Occipital lobe (tissue), 3 donors: ENCODE measurements around the gene FLT3. TPM values are rescaled to one million over a fixed set of nuclear protein-coding genes. Genes with fewer than 3 reads are reported as not detected.

Experiments
- DNase-seq: peaks from one replicate; lab custom pipeline; 2025; lab: John Stamatoyannopoulos, UW
- small RNA-seq: library from RNA; depleted of rRNA; stranded (forward); fragments of <200 nt; gene quantifications from one replicate; pipeline ENCODE3, GENCODE V24; 2014
- total RNA-seq: library from RNA; depleted of rRNA; stranded (reverse); fragments of >200 nt; gene quantifications from one replicate; pipeline ENCODE4 v1.2.3, GENCODE V29; 2014

The FLT3 gene
- total RNA-seq, 1 donor from 2014 or later = 3.1 TPM

DNA sequence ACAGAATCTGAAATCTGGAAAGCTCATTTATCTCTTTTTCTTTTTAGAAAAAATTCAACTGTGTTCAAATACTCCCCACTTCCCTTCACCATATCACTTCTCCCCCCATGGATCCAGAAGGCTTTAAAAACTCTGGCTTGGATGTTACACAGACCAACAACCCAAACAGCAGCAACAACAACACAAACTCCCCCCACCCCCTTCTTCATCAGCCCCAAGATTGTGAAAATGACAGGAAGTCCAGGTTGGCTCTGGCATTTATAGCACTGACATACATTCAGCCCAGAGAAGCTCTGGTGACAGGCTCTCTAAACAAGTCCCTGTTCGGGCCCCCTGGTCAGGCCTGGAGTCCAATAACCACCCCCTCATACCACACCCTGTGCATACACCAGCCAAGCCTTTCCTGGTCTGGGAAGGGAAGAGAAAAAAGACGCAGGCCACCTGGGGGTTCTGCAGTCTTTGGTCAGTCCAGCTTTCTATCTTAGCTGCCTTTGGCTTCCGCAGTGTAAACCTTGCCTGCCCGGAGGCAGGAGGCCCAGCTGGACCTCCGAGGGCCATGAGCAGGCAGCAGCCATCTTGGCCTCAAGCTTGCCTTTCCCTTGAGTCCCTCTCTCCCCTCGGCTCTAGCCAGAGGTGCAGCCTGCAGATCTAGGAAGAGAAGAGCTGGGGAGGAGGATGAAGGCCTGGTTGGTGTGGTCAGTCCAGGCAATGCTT, 138.1 kb downstream of the FLT3 start:
- DNase-seq = no peak

DNA sequence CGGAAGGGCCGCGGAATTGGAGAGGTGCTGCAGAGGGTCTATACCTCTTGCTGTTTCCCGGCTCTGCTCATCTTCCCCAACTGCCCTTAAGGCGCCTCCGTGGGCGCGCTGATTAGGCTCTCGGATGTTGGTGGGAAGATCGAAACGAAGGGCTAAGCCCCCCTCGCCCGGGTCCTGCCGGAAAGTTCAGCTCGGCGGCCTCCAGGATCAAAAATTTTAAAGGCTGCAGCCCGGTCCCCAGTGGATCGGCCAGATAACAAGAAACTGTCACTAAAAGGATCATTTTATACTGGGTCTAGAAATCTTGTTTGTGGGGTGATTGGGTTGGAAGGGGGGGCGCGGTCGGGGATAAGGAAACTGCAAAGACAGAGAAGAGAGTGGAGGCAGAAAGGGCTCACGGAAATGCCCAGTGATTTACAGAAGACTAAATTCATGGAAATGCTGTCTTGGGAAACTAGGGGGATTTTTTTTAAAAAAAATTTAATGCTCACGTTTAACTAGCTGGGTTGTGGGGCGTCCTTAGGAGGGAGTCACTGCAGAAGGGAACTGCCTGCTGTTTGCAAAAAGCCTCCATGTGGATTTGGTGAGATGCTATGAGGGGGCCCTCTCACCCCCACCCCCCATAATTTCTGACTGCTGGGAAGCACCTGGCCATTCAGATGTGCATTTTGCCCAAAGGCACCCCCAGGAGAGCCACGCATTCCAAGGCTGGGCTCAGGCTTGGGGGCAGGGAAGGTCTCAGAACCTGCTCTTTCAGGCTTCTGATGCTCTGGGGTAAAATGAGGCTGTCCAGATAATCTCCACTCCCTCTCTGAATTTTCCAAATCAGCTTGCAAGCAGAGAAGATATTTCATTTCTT, 138.9 kb downstream of the FLT3 start:
- DNase-seq = no peak

DNA sequence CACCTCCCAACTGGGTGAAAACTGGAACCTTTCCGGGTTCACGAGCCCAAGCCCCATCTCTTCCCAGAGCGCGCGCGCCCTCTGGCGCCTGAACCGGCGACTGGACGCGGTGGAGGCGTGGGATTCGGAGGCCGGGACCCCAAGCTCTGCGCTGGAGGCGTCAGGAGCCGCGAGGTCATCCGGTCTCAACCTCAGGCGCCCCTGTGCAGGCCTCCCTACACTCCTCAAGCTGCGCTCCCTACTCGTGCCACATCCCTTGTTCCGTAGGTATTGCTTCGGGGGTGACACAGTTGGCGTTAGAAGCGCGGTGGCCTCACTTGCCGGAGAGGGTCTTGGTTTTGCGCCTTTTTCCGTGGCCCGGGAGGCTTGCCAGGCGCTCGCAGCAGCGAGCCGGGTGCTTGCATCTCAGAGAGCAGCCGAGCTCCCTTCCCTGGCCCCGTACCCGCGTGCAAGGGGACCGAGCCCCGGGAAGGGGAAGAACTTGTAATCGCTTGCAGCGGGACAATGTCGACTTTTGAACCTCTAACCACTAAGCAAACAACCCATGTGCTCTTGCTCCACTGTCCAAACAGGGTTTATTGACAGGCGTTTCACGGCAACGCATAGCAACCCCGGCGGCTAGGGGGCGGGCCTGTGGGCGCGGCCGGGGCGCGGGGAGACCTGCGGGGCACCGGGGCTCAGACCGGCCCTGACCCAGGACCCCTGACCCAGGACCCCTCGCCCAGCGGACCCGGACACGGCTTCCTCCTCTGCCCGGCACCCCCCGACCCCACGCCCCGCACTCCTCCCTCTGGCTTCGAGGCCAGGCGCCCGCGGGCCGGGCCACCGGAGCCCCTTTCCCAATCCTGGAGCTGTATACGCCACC, 139.8 kb downstream of the FLT3 start:
- no peak for DNase-seq

DNA sequence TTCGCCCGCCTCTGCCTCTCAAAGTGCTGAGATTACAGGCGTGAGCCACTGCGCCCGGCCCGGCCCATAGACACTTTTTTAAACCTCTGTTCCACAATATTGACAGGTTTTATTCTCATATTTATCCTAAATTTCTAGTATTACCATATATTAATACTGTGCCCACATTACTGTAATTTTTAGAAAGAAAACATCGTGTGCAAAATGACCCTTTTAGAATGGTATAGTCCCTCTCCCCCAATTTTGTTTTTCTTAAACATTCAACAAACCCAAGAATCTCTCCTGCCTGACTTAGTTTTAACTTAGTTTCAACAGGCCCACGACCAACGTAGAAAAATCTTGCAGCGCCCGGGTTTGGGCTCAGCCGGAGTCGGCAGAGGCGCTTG, 140.4 kb downstream of the FLT3 start:
- DNase-seq = no peak

DNA sequence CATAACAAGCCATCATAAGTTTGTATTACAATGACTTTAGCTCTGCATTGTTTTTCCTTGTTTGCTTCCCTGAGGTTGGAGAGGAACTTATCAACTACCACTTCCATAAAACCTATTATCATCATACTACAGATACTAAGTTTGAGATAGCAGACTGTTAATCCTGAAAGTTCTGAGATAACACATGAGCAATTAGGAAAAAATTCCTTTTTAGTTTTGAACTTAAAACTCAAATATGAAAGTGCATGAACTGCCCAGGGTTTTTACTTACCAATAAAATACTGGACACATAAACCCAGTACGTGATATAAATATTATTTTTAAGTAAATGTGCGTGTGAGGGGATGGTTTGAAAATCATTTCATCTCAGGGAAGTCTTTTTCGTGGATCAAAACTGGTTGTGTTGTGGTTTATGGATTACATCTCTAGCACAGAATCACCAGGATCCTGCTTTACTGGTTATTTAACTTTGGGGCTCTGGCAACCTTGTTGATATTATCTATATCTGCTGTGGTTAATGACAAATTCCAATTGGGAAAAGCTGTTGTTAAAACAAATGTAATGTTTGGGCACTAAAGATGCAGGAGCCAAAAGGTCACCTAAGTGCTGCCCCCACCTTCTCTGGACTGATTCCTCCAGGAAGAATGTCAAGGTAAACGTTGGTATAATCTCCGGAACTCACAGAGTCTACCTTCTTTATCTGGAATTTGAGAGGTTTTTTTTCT, 143.6 kb downstream of the FLT3 start:
- DNase-seq = no peak

DNA sequence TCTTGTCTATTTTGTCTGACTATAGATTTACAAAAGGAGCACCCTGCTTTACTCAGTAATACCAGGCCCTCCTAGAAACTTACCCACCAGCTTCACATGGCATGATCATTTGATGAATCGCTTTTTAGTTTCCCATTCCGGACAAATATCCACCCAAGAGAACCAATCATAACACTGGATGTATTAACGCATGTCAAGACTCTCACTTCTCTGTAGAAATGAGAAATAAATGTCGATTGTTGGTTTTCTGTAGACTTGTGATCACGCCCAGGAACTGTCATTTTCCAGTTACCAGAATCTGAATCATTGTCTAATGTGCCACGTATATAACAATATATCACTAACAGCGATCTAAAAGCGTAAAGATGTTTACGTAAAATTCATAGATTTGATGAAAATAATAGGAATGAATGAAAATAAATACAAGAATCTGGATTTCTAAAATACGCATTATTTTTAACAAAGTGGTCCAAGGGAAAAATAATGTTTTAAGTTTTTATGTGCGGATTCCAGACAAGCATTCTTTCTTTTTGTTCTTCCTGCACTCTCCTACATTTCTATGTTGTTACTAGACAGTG, 145.3 kb downstream of the FLT3 start:
- DNase-seq = no peak

DNA sequence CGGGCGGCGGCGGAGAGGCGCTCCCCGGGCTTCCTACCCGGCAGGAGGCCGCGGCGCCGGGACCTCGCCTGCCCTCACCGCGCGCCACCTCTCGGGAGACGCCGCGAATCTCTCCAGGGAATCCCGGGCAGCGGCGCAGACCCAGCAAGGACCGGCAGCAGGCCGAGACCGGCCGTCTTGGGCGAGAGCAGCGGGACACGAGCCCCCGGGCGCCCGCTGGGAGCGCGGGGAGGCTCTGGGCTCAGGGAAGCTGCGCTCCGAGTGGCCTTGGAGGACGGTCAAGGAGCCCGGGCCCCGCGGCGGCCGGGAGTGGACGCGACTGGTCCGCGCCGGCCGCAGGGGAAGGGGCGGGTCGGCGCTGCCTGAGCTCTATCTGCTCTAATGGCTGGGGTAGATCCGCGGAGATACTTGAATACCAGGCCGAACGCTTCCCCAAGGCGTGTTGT, 145.9 kb downstream of the FLT3 start:
- DNase-seq = no peak

DNA sequence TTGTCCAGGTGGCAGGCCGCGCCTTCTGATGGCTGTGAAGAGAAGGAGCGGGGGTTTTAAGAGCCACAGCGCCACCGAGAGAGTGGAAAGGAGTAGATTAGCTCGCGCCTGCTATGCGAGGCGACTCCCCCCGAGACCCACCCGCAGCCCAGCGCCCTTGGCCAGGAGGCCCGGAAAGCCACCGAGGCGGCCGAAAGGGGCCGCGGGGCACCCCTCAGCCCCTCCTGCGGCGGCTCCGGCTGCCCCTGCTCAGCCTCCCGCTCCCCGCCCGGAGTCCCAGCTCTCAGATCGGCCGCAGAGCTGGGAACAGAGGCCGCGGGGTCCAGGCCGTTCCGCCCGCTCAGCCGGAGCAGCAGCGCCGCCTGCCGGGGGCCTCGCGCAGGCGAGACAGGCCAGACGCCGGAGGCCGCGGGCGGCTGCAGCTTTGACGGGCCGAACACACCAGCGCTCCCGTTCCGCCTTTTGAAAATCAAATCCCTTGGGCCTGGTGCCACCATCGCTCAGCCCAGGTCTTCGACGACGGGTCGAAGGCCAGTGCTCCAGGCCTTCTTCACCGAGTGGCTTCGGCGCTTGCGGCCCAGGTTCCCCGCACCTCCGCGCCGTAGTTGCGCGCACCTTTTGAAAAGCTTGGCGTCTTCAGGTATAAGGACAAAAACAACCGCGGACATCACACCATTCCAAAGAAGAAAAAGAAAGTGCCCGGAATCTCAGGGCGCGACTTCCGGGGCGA, 146.5 kb downstream of the FLT3 start:
- no peak for DNase-seq

Small RNA genes lying within 50 kb of the gene (small RNA-seq; reads per million reads assigned to genes)
- not detected for gene RN7SL272P

Other genes with a start within 250 kb of the FLT3 start
- gene PDX1, start 180.6 kb downstream of the FLT3 start, total RNA-seq = not detected
- gene CDX2, start 131.3 kb downstream of the FLT3 start, total RNA-seq = not detected
- not detected for gene URAD, start 111.9 kb downstream of the FLT3 start, total RNA-seq
- gene PAN3, start 38.0 kb upstream of the FLT3 start, total RNA-seq = 50.2 TPM